Epithelial cell of esophagus (primary cell): ENCODE data around the gene PHLDB1.

Experiments used
- DNase-seq: peaks from one replicate; pipeline ENCODE4 v3.0.0; 2010; ENCODE audit warnings: low read depth
- H3K4me3 ChIP-seq: 2 replicates; pipeline ENCODE4 v1.5.1; 2011; ENCODE audit warnings: mild to moderate bottlenecking, low read length, control low read depth
- CTCF ChIP-seq: IDR thresholded peaks from 2 replicates; pipeline ENCODE4 v1.5.1; 2011; ENCODE audit warnings: low read depth, mild to moderate bottlenecking, low read length, control low read depth, inconsistent platforms; ENCODE audit not compliant: insufficient read depth; ENCODE audit errors: missing control alignments

PHLDB1 gene

GRCh38 chr11:118660681-118661424 is 53.4 kb downstream of the PHLDB1 start:
- TF ChIP-seq CTCF, result no peak
- DNase-seq, result no peak
- no peak overlapping the region for H3K4me3 ChIP-seq

GRCh38 chr11:118661425-118662301 is 54.2 kb downstream of the PHLDB1 start:
- no peak for TF ChIP-seq CTCF
- no peak overlapping the region for H3K4me3 ChIP-seq
- no peak for DNase-seq

DNA sequence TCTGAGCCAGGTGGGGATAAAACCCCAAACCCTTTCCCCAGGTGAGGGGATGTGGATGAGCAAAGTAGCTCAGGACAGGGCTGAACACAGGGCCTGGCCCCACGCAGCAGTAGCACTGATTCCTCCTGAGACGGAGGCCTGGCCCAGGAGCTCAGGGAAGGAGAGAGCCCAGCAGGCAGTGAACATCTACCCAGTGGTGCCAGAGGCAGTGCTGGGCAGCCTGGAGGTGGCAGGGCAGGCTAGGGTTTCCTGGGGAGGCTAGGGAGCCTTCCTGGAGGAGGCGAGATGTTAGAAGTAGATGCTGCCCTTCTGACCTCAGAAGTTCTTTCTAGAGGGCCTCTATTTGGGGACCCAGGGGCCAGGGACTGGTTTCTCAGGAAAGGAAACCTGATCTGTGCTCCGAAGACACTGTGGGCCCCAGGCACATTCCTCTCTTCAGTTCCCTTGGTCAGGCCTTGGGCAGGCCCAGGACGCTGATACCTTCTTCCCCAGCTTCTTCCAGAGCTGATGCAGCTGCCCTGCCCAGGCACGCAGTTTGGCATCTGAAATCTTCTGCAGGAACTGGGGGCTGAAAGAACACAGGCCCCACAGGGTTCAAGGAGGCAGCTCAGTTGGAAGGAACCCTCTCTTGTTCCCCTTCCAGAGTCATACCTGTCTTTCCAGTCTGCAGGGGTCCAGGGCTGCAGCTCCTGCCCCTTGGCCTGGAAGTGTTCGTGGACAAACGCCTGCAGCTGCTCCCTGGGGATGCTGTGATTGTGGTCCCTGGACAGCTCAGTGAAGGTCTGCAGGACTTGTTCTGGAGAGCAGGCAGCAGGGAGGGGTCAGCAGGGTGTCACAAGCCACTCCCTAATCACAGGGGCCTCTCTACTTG is 55.2 kb downstream of the PHLDB1 start:
- TF ChIP-seq CTCF, result no peak
- DNase-seq, result peak; percentile 44
- H3K4me3 ChIP-seq, result no peak overlapping the region

- no peak overlapping the region for H3K4me3 ChIP-seq
- no peak for DNase-seq
- TF ChIP-seq CTCF, result no peak
These were observed 56.0 kb downstream of the PHLDB1 start for GRCh38 chr11:118663381-118663780.

- no peak overlapping the region for H3K4me3 ChIP-seq
- DNase-seq, result no peak
- no peak for TF ChIP-seq CTCF
These were observed 56.5 kb downstream of the PHLDB1 start for GRCh38 chr11:118663902-118664301.

GRCh38 chr11:118666371-118666770 is 59.0 kb downstream of the PHLDB1 start:
- no peak for TF ChIP-seq CTCF
- H3K4me3 ChIP-seq, result no peak overlapping the region
- no peak for DNase-seq
